Neuron (in vitro differentiated cells): ENCODE measurements around the gene CMTR1.

ENCODE experiments used
- H2AFZ ChIP-seq: one replicate; pipeline ENCODE4 v1.6.1; 2013; ENCODE audit warnings: low read depth, mild to moderate bottlenecking, inconsistent platforms, low read length, moderate library complexity
- H3K27me3 ChIP-seq: one replicate; pipeline ENCODE4 v1.6.1; 2013; ENCODE audit warnings: low read length; ENCODE audit not compliant: insufficient read depth
- H3K36me3 ChIP-seq: one replicate; pipeline ENCODE4 v1.6.1; 2013; ENCODE audit warnings: low read length; ENCODE audit not compliant: insufficient read depth
- H3K4me1 ChIP-seq: one replicate; pipeline ENCODE4 v1.6.1; 2013; ENCODE audit warnings: low read length; ENCODE audit not compliant: insufficient read depth
- H3K4me3 ChIP-seq: 2 replicates; pipeline ENCODE4 v1.5.1; 2013; ENCODE audit warnings: mild to moderate bottlenecking, low read length, moderate library complexity
- H3K9me3 ChIP-seq: one replicate; pipeline ENCODE4 v1.6.1; 2013; ENCODE audit warnings: low read length

Gene CMTR1

DNA sequence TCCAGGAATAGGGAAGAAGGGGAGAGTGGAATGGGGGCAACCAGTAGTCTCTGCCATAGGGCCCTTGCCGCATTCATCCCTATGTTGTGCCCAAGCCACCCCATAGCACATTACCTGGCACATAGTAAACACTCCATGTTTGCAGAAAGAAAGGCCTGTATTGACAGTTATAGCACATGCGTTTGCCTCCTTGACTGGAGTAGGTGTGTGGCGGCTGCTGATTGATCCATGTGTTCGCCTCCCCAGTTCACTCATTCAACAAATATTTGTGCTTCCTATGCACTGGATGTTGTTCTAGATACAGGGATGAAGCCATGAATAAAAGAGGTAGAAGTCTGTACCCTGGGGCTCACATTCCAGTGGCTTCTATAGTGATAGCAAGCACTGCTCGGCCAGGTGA, 86.4 kb downstream of the CMTR1 start:
- H3K4me3 ChIP-seq = no peak overlapping the region
- peaks cover 3% of the 10 kb centered on the region for H3K27me3 ChIP-seq
- no peaks in the 10 kb centered on the region for H3K36me3 ChIP-seq
- H3K9me3 ChIP-seq = no peaks in the 10 kb centered on the region
- H2AFZ ChIP-seq = no peak overlapping the region
- H3K4me1 ChIP-seq = peaks cover 34% of the 10 kb centered on the region

DNA sequence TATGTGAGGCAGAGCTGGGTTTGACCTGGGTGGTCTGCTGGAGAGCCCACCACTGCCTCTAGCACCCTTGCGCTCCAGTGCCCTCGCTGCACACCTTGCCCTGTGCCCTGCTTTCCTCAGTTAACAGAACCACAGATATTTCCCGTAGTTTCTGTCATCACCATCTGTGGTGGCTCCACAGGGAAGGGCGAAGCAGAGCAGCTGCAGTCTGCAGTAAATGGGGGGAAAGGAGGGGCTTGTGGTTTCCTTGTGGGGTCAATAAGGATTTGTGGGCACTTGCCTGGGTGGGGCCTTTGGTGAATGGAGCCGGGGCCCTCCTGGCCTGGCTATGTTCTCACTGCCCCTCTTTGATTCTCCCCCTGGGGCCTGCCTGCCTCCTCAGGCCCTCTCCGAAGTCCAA, 87.9 kb downstream of the CMTR1 start:
- Histone ChIP-seq H3K4me3 (no peak overlapping the region), H2AFZ (no peak overlapping the region), H3K9me3 (no peaks in the 10 kb centered on the region), H3K4me1 (peaks cover 21% of the 10 kb centered on the region), H3K36me3 (no peaks in the 10 kb centered on the region), H3K27me3 (no peaks in the 10 kb centered on the region)

DNA sequence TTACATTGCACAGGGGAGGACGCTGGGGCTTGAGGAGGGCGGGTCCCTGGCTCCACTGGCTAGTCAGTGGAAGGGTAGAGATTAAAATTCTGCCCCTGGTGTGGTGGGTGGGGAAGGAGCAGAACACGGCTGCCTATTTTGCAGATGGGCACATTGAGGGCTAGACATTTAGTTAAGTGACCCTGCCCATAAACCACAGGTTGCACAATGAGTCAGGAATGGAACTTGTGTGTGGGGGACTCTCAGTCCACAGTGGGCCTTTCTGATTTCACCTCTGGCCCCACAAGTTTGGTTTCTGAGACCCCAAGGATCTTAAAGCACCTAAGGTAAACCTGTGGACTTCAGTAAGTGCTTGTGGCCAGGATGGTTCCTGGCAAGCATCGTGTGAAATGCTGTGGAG, 88.7 kb downstream of the CMTR1 start:
- Histone ChIP-seq H3K9me3 (no peaks in the 10 kb centered on the region), H3K4me1 (peaks cover 13% of the 10 kb centered on the region), H3K4me3 (no peak overlapping the region), H3K36me3 (no peaks in the 10 kb centered on the region), H2AFZ (no peak overlapping the region), H3K27me3 (no peaks in the 10 kb centered on the region)

DNA sequence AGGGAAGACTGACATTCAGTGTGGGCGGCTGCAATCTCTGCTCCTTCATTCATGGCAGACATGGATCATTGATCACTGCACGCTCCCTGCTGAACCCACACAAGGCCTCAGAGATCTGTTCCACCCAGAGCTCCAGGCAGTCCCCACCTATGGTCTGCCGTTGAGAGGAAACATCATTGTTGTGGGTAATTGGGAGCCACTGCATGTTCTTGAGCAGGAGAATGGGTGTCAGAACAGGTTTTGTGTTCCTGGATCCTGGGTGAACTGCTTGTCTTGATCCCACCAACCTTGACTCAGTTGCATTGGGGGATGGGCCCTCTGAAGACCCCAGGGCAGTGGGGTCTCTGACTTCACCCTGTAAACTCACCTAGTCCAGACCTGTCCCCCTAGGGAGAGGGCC, 89.8 kb downstream of the CMTR1 start:
- Histone ChIP-seq H3K9me3 (no peaks in the 10 kb centered on the region), H3K4me3 (no peak overlapping the region), H3K27me3 (no peaks in the 10 kb centered on the region), H3K4me1 (peaks cover 2% of the 10 kb centered on the region), H2AFZ (no peak overlapping the region), H3K36me3 (no peaks in the 10 kb centered on the region)

DNA sequence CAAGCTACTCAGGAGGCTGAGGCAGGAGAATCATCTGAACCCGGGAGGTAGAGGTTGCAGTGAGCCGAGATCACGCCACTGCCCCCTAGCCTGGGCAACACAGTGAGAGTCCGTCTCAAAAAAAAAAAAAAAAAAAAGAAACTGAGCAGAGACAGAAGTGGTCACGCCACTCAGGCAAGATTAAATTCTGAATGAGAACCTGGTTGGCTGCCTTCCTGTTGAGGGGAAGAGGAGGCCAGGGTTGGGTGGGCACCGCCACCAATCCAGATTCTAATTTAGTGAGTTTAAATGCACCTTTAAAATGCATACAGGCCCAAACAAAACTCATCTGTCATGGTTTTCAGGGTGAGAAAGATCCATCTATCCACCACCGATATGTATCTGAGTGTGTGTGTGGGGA, 90.4 kb downstream of the CMTR1 start:
- Histone ChIP-seq H3K4me1 (no peaks in the 10 kb centered on the region), H3K36me3 (no peaks in the 10 kb centered on the region), H3K9me3 (no peaks in the 10 kb centered on the region), H3K4me3 (no peak overlapping the region), H3K27me3 (no peaks in the 10 kb centered on the region), H2AFZ (no peak overlapping the region)

DNA sequence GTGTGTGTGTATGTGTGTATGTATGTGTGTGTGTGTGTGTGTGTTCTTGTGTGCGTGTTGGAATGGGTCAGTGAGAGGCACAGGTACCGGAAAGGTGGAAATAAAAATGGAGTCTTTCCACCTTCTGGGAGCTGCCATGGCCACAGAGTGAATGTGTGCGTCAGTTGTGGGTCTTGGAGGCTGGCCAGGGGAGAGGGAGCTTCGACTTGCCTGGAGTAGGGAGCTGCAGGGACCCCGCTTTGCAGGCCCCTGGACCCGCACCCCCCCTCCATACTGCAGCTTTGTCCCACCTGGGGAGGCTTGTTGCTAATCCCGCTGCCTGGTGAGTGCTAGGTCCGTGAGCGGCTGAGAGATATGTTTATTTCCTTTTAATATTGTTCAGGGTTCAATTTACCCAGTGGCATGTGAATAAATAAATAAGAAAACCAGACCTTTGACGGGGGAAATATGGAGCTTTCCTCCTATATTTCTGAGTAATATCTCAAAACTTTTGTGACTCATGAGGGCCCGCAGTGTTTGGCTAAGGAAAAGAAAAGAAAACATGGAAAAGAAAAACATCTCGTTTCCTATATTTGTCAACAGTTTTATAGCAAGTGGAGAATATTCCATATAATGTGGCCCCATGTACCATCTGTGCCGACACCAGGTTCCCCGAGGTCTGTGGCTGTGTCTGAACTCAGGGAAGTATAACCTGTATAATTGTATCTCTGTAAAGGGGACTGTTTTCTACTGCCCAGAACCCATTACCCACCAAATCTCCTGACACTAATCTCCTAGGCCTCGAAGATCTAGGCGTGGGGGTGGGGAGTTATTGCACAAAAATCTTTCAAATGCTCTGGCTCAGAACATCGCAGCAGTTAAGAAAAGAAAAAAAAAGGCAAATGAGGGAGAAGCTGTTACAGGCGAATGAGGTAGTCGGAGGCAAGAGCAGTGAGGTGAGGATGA, 91.3 kb downstream of the CMTR1 start:
- Histone ChIP-seq H3K36me3 (no peaks in the 10 kb centered on the region), H3K4me1 (no peaks in the 10 kb centered on the region), H3K9me3 (no peaks in the 10 kb centered on the region), H2AFZ (no peak overlapping the region), H3K27me3 (peaks cover 2% of the 10 kb centered on the region), H3K4me3 (no peak overlapping the region)

DNA sequence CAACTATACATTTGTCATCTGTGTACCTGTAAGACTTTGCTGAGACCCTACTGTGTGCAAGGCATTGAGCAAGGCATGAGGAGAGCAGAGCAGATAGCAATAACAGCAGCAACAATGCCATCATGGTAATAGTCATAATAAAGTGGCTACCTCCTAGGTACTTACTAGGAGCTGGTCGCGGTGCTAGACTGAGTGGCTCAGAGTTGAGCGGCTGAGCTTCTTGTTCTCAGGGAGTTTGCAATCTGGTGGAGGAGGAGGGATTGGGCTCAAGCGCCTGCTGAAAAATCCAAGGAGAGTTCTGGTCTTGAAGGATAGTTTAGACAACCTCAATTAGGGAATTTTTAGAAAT, 91.9 kb downstream of the CMTR1 start:
- H3K4me3 ChIP-seq = no peak overlapping the region
- no peaks in the 10 kb centered on the region for H3K4me1 ChIP-seq
- peaks cover 2% of the 10 kb centered on the region for H3K27me3 ChIP-seq
- no peaks in the 10 kb centered on the region for H3K9me3 ChIP-seq
- no peak overlapping the region for H2AFZ ChIP-seq
- no peaks in the 10 kb centered on the region for H3K36me3 ChIP-seq

DNA sequence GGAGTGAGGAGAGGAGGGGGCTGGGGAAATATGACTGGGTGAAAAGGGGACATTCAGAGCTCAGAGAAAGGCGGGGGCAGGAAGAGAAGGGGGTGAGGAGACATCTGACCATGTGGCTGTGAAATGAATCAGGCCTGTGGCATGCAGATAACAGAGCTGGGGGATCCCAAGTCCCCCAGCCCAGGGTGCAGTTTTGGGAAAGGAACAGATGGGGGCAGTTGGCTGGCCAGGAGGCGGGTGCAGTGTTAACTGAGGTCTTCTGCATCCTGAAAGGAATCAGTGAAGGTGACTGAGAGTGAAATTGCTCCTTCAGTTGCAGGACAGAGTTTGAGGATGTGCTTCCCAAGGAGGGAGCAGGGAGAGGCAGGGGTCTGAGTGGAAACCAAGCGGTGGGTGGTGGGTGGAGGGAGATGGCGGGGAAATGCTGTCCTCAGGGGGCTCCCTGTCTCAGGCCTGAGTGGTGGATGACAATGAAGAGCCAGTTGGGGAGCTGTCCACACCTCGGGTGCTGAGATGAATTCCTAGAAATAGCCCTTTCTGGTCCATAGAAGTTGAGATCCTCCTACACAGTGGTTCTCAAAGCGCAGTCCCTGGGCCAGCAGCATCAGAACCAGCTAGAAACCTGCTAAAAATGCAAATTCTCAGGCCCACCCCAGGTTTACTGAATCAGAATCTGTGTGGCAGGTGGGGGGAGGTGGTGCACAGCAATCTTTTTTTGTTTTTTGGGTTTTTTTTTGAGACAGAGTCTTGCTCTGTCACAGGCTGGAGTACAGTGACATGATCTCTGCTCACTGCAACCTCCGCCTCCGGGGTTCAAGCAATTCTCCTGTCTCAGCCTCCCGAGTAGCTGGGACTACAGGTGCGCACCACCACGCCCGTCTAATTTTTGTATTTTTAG, 92.7 kb downstream of the CMTR1 start:
- no peak overlapping the region for H2AFZ ChIP-seq
- peaks cover 2% of the 10 kb centered on the region for H3K27me3 ChIP-seq
- H3K4me1 ChIP-seq = no peaks in the 10 kb centered on the region
- no peak overlapping the region for H3K4me3 ChIP-seq
- no peaks in the 10 kb centered on the region for H3K36me3 ChIP-seq
- H3K9me3 ChIP-seq = no peaks in the 10 kb centered on the region

DNA sequence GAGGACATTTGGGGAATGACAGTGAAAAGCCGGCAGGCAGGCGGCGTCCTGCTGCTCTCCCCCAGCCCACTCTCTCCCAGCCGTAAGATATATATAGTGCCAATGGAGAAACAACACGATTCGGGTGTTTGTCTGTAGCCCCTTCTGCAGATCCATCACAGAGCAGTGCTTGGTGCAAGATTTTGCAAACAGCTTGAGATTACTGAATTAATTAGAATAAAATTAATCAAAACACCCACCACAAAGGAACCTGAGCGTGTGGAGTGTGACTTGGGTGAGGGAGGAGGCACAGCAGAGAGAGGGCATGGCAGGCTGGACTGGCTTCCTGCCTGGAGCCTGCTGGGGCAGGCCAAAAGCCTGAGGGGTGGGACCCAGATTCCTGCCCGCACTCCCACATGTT, 95.5 kb downstream of the CMTR1 start:
- Histone ChIP-seq H3K36me3 (no peaks in the 10 kb centered on the region), H2AFZ (no peak overlapping the region), H3K27me3 (peaks cover 2% of the 10 kb centered on the region), H3K4me3 (no peak overlapping the region), H3K4me1 (peaks cover 4% of the 10 kb centered on the region), H3K9me3 (no peaks in the 10 kb centered on the region)

DNA sequence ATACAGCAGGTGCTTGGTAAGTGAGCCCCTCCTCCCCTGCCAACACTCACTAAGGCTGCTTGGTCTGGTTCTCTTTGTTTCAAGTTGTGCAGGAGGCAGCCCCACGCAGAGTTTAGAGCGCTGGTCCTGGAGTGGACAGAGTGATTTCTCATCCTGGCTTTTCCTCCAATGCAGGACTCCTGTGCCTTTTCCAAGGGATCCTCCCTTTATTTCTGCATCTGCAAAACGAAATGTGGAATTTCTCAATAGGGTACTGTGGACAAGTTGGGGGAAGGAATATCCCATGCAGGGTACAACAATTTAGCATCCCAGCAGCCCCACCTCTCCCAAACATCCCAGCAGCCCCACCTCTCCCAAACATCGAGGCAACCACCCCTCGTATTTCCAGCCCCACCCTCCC, 97.3 kb downstream of the CMTR1 start:
- H3K27me3 ChIP-seq = peaks cover 12% of the 10 kb centered on the region
- no peaks in the 10 kb centered on the region for H3K9me3 ChIP-seq
- peaks cover 20% of the 10 kb centered on the region for H3K4me1 ChIP-seq
- no peak overlapping the region for H3K4me3 ChIP-seq
- H3K36me3 ChIP-seq = no peaks in the 10 kb centered on the region
- H2AFZ ChIP-seq = no peak overlapping the region

DNA sequence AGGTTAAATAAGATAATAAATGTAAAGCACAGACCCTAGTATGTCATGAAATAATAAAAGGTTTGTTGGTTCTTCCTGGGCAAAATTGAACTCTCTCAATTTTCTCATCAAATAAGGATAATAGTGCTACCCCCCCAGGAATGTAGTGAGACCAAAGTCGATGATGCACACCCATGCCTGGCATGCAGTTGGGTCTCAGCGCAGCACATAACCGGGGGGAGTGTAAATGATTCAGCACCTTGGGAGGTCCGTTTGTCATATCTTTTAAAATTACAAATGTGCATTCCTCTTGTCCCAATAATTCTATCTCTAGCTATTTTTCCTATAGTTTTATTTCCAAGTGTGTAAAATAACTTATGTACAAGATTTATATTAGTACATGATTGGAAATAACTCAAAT, 98.0 kb downstream of the CMTR1 start:
- Histone ChIP-seq H3K9me3 (no peaks in the 10 kb centered on the region), H3K4me3 (no peak overlapping the region), H3K4me1 (peaks cover 27% of the 10 kb centered on the region), H3K36me3 (no peaks in the 10 kb centered on the region), H3K27me3 (peaks cover 19% of the 10 kb centered on the region), H2AFZ (no peak overlapping the region)
